Body of pancreas (tissue), 4 donors: ENCODE measurements around the gene HNRNPDL. TPM values are rescaled to one million over a fixed set of nuclear protein-coding genes. Genes with fewer than 3 reads are reported as not detected.
"Not testable (repeated sequence)": the region's sequence is repeated elsewhere in the genome, so short reads cannot be mapped to it uniquely, and the experiment has no call there.

Experiments used
- ATAC-seq: fragments of 150-250 bp; one replicate; pipeline ENCODE4 v1.9.1; 2016
- DNase-seq, 4 donors: peaks; one replicate each; pipeline ENCODE4 v3.0.0-alpha.2; 2019
- H3K27ac ChIP-seq, 4 donors: fragments of 200-600 bp; sonication (generic); 1 replicate in 3 of 4; 2 replicates in 1 of 4; pipeline versions ENCODE4 v1.5.1 to v1.6.1; 2016 to 2019; ENCODE audit warnings: mild to moderate bottlenecking in 1 of 4, mixed read lengths in 1 of 4, moderate library complexity in 1 of 4
- H3K27me3 ChIP-seq, 2 donors: fragments of 200-600 bp; sonication (generic); one replicate each; pipeline ENCODE4 v1.6.0; 2016; ENCODE audit warnings: mild to moderate bottlenecking in 1 of 2
- H3K36me3 ChIP-seq, 2 donors: fragments of 200-600 bp; sonication (generic); replicated peaks in 1 of 2; 2 replicates each; pipeline ENCODE4 v1.5.1; 2016; ENCODE audit warnings: low read depth in 2 of 2; ENCODE audit not compliant: insufficient read depth in 1 of 2
- H3K4me1 ChIP-seq: fragments of 200-600 bp; sonication (generic); one replicate; pipeline ENCODE4 v1.6.0; 2016
- H3K4me3 ChIP-seq, 2 donors: fragments of 200-600 bp; sonication (generic); 1 replicate in 1 of 2; 2 replicates in 1 of 2; pipeline ENCODE4 v1.5.1; 2016 to 2019
- H3K9me3 ChIP-seq, 3 donors: fragments of 200-600 bp; sonication (generic); 1 replicate in 2 of 3; 2 replicates in 1 of 3; pipeline ENCODE4 v1.5.1; 2016
- POLR2A ChIP-seq, 3 donors: fragments of 450-650 bp; IDR thresholded peaks; one replicate each; pipeline ENCODE4 v1.6.1; 2016; ENCODE audit warnings: antibody characterized with exemption in 3 of 3, mild to moderate bottlenecking in 2 of 3
- whole genome bisulfite sequencing, 2 donors: methylation state at CpG; one replicate each; pipeline ENCODE4 v1.1.5; 2017; 5-methylcytosine and 5-hydroxymethylcytosine counted together
- intact Hi-C: fragments of 100-400 bp; cut with DNase I; formaldehyde crosslinking; loops from one replicate; pipeline ENCODE4 v1.15.1; 2023
- total RNA-seq, 2 donors: library from RNA; depleted of rRNA; stranded (reverse); fragments of >200 nt; gene quantifications; one replicate each; pipeline ENCODE4 v1.1.0, GENCODE V29; 2016
- TF ChIP-seq, protein P1 (sequence below), 7 experiments: fragments of 450-650 bp in 4 of 7; fragments of 200-600 bp in 3 of 7; sonication (generic) in 3 of 7; IDR thresholded peaks; one replicate each; pipeline ENCODE4 v1.5.1; 2016 to 2019; ENCODE audit warnings: antibody characterized with exemption in 7 of 7

Gene HNRNPDL
- total RNA-seq, 2 donors from 2014 or later = 130 to 131 TPM

DNA sequence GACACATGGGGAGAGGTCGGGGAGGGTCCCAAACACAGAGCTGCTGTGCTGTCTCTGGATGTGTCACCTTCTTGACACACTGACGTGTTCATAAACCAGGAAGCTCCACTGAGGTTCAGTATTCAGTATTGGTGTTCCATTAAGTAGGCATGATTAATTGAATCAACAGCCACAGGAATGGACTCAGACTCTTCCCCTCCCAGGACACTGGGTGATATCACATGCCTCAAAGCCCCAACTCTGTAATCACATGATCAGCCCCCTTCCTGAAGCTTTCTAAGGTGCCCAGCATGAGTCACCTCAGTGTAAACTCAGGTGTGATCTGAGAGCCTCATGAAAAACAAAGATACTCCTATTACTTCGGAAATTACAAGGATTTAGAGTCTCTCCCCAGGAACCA, 35.4 kb downstream of the HNRNPDL start:
- intact Hi-C loops = no loop called here
- Histone ChIP-seq H3K27me3 (no peaks in the 10 kb centered on the region), H3K4me1 (no peaks in the 10 kb centered on the region), H3K27ac (no peak overlapping the region), H3K9me3 (no peaks in the 10 kb centered on the region), H3K4me3 (no peak overlapping the region), H3K36me3 (no peaks in the 10 kb centered on the region)
- ATAC-seq (no peak), DNase-seq (no peak)
- WGBS, 2 donors = 81 to 82% methylated on average over 2 to 3 of the region's 3 CpGs
- TF ChIP-seq, protein P1, sequence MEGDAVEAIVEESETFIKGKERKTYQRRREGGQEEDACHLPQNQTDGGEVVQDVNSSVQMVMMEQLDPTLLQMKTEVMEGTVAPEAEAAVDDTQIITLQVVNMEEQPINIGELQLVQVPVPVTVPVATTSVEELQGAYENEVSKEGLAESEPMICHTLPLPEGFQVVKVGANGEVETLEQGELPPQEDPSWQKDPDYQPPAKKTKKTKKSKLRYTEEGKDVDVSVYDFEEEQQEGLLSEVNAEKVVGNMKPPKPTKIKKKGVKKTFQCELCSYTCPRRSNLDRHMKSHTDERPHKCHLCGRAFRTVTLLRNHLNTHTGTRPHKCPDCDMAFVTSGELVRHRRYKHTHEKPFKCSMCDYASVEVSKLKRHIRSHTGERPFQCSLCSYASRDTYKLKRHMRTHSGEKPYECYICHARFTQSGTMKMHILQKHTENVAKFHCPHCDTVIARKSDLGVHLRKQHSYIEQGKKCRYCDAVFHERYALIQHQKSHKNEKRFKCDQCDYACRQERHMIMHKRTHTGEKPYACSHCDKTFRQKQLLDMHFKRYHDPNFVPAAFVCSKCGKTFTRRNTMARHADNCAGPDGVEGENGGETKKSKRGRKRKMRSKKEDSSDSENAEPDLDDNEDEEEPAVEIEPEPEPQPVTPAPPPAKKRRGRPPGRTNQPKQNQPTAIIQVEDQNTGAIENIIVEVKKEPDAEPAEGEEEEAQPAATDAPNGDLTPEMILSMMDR (IDR thresholded peaks at IDR 0.05) = no peak
- no peak for TF ChIP-seq POLR2A (IDR thresholded peaks at IDR 0.05)

DNA sequence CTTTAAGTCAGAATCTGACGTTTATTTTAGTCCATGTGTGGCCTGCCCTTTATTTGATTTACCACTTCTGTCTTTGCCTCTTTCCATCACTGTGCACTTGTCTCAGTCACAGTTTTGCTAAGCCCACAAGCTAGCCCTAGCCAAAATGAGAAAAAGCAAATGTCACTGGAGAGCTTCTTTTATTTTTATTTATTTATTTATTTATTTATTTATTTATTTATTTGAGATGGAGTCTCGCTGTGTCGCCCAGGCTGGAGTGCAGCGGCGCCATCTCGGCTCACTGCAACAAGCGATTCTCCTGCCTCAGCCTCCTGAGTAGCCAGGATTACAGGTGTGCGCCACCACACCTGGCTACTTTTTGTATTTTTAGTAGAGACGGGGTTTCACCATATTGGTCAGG, 40.2 kb downstream of the HNRNPDL start:
- H3K4me3 ChIP-seq, intact Hi-C loops, H3K9me3 ChIP-seq, ATAC-seq, H3K36me3 ChIP-seq, DNase-seq, H3K27ac ChIP-seq, H3K27me3 ChIP-seq, H3K4me1 ChIP-seq: not testable (repeated sequence)
- 85 to 86% methylated on average over 9 of the region's 9 CpGs for WGBS, 2 donors

DNA sequence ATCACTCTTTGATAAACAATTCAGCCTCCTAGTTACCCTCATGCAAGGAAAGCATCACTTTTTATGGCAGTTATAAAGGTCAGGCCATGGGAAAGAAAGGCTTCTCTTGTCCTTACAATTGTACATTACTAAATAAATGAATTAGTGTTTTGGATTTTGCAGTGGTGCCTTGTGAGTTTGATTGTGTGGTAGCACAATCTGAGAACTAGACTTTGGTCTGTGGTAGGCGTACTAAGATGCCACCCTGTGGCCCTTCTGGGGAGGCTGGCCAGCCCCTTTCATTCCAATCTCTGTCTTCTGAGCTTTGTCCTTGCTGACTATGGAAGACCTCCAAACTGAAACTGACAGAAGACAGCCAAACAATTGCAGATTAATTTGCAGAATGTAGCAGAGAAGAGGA, 41.9 kb downstream of the HNRNPDL start:
- 54 to 76% methylated on average over 1 of the region's 1 CpG for WGBS, 2 donors
- no peak for ATAC-seq
- TF ChIP-seq POLR2A (IDR thresholded peaks at IDR 0.05) = no peak
- TF ChIP-seq, protein P1 (IDR thresholded peaks at IDR 0.05) = no peak
- Histone ChIP-seq H3K27ac (no peak overlapping the region), H3K36me3 (no peaks in the 10 kb centered on the region), H3K4me3 (no peak overlapping the region), H3K9me3 (no peaks in the 10 kb centered on the region), H3K27me3 (no peaks in the 10 kb centered on the region), H3K4me1 (no peaks in the 10 kb centered on the region)
- DNase-seq = no peak
- intact Hi-C loops = no loop called here

DNA sequence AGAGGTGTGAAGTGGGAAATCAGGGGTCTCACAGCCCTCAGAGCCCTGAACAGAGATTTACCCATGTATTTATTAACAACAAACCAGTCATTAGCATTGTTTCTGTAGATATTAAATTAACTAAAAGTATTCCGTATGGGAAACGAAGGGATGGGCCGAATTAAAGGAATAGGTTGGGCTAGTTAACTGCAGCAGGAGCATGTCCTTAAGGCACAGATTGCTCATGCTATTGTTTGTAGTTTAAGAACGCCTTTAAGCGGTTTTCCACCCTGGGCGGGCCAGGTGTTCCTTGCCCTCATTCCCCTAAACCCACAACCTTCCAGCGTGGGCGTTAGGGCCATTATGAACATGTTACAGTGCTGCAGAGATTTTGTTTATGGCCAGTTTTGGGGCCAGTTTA, 44.0 kb downstream of the HNRNPDL start:
- H3K27ac ChIP-seq, ATAC-seq, H3K36me3 ChIP-seq, H3K4me3 ChIP-seq, H3K4me1 ChIP-seq, DNase-seq, intact Hi-C loops, H3K9me3 ChIP-seq, H3K27me3 ChIP-seq: not testable (repeated sequence)
- 93 to 96% methylated on average over 8 of the region's 8 CpGs for WGBS, 2 donors

DNA sequence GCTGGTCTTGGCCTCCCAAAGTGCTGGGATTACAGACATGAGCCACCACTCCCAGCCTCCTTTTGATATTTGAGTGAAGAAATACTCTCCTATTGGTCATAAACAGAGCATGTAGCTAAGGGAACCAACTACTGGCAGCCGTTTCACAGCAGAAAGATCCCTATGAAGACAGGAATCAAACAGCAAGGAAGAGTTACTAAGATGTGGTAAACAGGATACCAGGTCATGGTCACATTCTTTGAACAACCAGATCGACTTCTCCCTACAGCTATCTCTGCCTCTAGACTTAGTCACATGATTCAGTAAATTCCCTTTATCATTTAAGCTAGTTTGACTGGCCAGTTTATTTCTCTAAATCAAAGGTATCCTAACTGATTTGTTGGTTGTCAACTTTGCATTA, 47.5 kb downstream of the HNRNPDL start:
- Histone ChIP-seq H3K27ac (no peak overlapping the region), H3K27me3 (no peaks in the 10 kb centered on the region), H3K4me1 (no peaks in the 10 kb centered on the region), H3K9me3 (no peaks in the 10 kb centered on the region), H3K36me3 (no peaks in the 10 kb centered on the region), H3K4me3 (no peak overlapping the region)
- no peak for ATAC-seq
- TF ChIP-seq, protein P1 (IDR thresholded peaks at IDR 0.05) = no peak
- TF ChIP-seq POLR2A (IDR thresholded peaks at IDR 0.05) = no peak
- intact Hi-C loops = loop anchor here (5.0 kb wide), 1 partner anchor 45 kb away; no protein-coding TSS in a partner anchor
- no peak for DNase-seq
- WGBS, 2 donors = 67 to 78% methylated on average over 2 of the region's 2 CpGs

DNA sequence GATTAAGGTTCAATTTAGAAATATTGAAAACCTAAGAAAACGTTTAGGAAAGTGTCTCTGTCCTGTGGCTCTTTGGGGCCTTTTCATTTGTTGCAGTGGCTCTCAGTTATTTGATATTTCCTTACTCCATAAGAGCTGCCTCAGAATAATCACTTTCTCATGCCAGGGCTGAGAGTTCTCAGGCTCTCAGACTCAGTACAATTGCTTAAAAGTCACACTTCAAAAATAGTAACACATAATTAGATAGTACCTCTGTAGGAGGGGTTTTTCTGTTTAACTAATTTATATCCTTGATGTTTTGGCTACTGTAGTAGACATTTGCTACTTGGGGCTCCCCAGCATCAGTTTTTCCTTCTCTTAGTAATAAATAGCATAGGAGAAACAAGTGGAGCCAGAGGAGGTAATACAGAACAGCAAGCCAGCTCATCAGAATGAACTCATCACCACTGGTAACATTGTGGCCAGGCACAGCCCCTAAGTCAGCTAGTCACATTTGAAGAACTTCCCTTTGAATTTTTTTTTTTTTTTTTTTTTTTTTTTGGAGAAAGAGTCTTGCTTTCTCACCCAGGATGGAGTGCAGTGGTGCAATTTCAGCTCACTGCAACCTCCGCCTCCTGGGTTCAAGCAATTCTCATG, 48.5 kb downstream of the HNRNPDL start:
- TF ChIP-seq POLR2A (IDR thresholded peaks at IDR 0.05) = no peak
- TF ChIP-seq, protein P1 (IDR thresholded peaks at IDR 0.05) = no peak
- WGBS, 2 donors = 65 to 74% methylated on average over 2 of the region's 2 CpGs
- Histone ChIP-seq H3K27me3 (no peaks in the 10 kb centered on the region), H3K9me3 (no peaks in the 10 kb centered on the region), H3K4me1 (no peaks in the 10 kb centered on the region), H3K36me3 (no peaks in the 10 kb centered on the region), H3K27ac (no peak overlapping the region), H3K4me3 (no peak overlapping the region)
- intact Hi-C loops = loop anchor here (5.0 kb wide), 1 partner anchor 46 kb away; no protein-coding TSS in a partner anchor
- no peak for DNase-seq
- no peak for ATAC-seq
